GM12891 (cell line): ENCODE data around the gene TDP1.

Experiments used
- POLR2A ChIP-seq: IDR thresholded peaks from 2 replicates; pipeline ENCODE4 v1.6.1; 2011; ENCODE audit warnings: low read depth, low read length, control low read depth
- POLR2AphosphoS5 ChIP-seq: IDR thresholded peaks from 2 replicates; pipeline ENCODE4 v1.6.1; 2011; ENCODE audit warnings: low read depth, low read length, control low read depth
- SPI1 ChIP-seq: IDR thresholded peaks from 2 replicates; pipeline ENCODE4 v1.6.1; 2011; ENCODE audit warnings: low read depth, low read length, control low read depth
- TAF1 ChIP-seq: IDR thresholded peaks from 2 replicates; pipeline ENCODE4 v1.6.1; 2011; ENCODE audit warnings: low read depth, low read length, control low read depth

- TF ChIP-seq POLR2A (no peak), SPI1 (no peak), POLR2AphosphoS5 (no peak), TAF1 (no peak)
These were observed 45.1 kb upstream of the TDP1 start for GRCh38 chr14:89910691-89911009.
